Measurements from ENCODE around the gene EXOC6.
"Not testable (repeated sequence)": the region's sequence is repeated elsewhere in the genome, so short reads cannot be mapped to it uniquely, and the experiment has no call there.

Gene EXOC6

DNA sequence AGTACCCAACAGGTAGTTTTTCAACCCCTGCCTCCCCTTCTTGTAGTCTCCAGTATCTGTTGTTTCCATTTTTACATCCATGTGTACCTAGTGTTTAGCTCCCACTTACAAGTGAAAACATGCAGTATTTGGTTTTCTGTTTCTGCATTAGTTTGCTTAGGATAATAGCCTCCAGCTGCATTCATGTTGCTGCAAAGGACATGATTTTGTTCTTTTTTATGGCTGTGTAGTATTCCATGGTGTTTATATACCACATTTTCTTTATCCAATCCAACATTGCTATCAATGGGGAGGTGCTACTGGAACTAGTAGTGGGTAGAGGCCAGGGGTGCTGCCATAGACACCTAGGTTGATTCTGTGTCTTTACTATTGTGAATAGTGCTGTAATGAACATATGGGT lies 104.3 kb downstream of the EXOC6 start:
- not testable (repeated sequence) for DNase-seq

DNA sequence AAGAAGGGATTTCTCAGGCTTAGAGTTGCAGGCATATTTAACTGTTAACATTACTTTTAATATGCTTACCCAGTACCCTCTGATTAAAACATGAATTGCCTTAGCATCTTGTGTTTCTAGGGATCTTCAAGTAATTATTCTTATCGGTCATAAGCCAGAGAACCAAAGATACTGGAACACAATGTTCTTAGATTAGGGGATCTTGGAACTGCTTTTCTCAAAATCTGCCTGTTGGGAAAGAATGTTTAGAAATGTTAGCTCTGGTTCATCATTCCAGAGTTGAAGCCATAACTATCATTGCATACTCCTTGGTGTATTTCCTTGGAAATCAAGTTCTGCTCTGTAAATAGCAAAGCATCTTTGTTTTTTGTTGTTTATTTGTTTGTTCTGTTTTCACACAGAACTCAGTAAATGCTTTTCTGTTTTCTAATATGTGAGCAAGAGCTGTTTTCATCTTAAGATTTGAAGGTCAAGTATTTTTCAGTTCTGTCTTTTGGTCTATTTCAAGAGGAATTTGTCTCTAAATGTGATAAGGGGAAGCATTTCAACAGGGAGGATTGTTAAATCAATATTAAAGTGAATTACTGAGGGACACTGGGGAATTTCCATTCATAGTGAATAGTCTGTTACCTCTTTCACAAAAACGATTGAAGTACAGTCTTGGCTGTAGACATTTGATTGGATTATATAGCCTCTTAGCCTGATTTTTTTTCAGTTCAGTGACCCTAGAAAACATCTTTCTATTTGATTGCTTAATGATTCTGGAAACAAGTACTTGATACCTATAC lies 109.1 kb downstream of the EXOC6 start:
- no peak for DNase-seq

DNA sequence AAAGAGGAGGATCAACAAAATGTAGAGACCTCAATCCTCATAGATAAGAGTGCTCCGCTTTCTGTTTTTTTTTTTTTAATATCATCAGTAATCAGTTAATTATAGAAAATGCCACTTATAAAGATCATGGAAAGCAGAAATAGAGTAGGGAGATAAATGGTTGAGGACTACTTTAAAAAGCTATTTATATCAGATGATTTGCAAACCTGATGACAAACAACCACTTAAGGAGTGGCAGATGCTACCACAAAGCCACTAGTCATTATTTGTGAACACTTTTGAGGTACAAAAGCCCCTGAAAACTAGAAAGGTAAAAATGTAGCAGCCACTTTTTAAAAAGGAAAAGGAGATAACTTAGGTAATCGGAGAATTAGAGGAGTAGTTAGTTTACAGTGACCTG lies 113.3 kb downstream of the EXOC6 start:
- no peak for DNase-seq

DNA sequence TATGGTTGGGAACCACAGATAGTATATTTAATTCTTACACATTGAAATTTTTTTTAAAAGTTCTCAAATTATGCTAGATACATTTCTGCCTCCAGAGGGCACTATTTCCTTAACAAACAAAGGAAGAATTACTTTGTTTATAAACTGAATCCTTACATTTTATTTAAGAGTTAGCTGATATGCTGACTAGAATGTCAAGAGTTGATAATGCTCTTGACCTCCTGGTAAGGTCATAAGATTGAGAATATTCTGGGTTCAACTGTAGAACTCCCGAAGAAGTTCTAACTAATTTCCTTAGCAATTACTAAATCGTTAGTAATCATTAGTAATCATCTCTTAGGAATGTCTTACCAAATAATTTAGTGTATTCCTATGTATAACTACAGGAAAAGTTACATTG lies 117.0 kb downstream of the EXOC6 start:
- no peak for DNase-seq

DNA sequence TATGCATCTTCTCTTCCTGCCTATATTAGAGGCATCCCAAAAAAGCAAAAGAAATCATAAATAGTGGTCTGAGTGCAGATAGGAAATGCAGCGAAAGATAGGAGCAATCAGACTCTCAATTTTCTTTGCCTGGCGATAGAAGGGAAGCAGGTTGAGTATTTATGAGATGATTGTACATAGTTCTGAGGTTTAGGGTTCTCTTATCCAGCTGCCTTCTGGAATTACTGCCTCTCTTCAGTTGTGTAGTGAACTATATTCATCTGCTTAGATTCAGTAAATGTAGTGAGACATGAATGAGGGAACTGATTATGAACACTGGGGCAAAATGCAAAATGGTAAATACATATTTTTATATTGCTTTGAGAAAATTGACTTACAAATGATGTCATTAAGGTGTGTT lies 119.3 kb downstream of the EXOC6 start:
- no peak for DNase-seq

DNA sequence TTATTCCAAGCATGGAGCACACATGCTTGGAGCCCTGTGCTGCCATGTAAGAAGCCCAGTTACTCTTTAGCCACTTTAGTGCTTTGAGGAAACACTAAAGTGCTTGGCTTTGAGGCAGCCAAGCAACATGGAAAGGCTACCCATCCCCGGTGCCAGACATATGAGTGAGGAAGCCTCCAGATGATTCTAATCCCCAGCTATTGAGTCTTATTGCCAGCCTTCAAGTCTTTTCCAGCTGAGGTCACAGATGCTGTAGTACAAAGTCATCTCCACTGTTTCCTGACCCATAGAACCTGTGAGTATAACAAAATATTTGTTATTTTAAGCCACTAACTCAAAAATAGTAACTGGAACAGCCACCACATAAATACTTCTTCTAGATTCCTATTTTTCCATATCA lies 120.8 kb downstream of the EXOC6 start:
- no peak for DNase-seq

DNA sequence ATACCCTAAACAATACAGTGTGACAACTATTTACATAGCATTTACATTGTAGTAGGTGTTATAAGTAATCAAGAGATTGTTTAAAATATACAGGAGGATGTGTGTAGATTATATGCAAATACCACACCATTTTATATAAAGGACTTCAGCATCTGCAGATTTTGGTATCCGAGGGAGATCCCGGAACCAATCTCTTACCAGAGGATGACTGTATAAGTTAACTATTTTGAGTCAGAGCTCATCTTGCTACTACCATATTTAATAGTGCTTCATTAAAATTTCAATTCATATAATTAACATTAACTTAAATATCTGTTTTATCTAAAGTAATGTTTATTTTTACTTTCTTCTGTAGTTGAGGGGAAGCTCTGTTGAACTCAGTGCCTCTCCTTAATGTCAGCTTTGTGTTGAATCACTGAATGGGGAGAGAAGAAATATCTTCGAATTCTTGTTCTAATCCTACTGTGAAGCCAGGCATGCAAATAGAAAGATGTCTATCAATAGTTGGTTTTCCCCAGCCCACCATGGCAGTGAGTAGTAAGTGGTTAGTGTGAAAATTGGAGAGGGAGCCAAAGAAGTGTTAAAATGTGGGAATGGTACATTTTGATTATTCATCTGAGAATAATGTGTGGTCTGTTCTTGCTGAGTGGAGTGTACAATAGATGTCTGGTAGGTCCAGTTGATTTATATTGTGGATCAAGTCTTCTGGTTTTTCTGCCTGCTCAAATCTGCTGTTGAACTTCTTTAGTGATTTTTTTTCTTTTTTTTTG lies 122.2 kb downstream of the EXOC6 start:
- no peak for DNase-seq

DNA sequence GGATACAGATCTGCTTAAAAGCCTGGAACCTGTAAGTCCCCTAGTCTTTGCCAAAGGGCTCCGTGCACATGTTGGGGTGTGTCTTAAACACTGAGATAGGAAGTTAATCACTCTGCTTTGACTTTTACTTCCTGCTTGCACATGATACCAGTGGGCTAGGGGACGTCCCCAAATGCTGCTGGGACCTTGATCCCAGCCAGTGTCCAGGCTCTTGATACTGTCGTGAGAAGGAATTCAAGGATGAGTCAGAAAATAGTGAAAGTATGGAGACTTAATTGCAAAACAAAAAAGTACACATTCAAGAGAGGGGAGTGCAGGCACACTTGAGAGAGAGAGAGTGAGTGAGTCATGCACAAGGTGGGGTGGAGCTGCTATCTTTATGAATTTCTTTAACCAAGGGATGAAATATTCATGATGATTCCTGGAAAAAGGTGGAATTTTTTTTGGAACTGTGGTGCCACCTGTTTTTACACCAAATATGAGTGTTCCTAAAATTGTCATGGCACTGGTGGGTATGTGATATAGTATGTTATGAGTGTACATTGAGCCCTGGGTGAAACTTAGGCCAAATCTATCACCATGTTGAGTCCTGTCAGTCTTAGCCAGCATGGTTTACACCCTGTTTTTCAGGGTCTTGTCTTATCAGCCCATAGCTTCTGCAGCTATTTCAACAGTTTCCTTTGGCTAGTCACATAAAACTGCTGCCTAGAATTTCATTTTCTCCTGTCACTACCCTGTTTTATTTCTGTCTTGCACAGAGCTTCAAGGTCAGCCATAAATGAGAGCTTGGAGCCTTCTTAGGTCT lies 123.9 kb downstream of the EXOC6 start:
- no peak for DNase-seq

DNA sequence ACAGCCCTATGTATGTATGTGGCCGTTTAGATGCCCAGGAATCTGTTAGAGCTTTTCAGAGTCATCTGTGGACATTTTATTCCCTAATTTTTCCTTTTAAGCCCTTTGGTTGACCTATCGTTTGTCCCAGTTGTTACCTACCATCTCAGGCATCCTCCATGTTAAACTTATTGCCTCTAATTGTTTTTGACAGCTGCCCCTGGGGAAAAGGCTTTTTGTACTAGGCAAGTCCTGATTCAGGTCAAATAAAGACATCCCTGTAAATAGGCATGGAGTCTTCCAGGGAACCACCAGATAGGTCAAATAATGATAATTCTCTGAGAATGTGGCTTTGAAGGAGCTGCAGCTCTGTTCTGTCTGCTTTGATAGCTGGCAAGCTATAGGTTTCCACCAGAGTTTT lies 124.6 kb downstream of the EXOC6 start:
- DNase-seq, result no peak

DNA sequence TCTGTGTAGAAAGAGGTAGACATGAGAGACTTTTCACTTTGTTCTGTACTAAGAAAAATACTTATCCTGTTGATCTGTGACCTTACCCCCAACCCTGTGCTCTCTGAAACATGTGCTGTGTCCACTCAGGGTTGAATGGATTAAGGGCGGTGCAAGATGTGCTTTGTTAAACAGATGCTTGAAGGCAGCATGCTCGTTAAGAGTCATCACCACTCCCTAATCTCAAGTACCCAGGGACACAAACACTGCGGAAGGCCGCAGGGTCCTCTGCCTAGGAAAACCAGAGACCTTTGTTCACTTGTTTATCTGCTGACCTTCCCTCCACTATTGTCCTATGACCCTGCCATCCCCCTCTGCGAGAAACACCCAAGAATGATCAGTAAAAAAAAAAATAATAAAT lies 128.0 kb downstream of the EXOC6 start:
- DNase-seq, result not testable (repeated sequence)

DNA sequence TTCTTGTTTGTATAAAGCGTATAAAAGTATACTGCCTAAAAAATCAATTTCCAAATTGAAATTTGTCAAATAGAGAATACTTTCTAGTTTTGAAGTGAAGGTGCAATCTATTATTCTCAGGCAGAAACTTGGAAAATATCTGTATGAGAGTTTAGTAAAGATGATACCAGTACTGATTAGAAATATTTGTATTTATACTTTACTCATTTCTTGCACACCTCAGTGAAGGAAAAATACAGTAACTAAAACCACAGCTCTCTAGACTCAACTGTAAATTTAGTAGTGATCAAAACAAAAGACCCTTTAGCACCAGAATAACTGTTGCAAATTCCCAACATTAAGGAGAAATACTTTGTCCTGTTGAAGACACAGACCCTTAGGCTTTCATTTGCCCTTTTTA lies 140.9 kb downstream of the EXOC6 start:
- DNase-seq, result no peak

DNA sequence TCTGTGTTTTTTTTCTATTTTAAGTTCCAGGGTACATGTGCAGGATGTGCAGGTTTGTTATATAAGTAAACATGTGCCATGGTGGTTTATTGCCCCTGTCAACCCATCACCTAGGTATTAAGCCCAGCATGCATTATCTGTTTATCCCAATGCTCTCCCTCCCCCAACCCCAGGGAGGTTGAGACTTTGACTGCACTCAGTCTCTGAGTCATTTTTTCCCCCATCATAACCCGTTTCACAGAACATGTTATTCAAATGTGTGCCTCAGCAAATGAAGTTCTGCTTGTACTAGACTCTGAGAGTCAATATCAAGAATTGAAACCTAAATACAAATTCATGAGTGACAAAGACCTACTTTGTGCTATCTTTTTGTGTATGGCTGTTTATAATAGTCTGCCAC lies 142.3 kb downstream of the EXOC6 start:
- DNase-seq, result no peak

DNA sequence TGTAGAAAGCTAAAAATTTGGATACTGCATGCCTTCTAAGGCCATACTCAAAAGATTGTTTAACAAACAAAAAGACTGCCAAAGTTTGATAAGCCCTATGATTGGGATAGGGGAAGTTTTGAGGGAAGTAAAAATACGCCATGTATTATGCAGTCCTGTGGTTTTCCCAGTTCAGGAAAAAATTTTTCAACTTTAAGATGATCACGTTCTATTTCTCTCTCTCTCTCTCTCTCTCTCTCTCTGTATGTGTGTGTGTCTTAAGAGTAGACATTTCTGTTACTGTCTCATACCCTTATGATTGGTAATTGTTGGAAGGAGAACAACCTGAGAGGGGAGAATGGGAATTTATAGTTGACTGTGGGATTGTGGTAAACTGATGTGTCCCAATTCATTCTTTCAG lies 143.2 kb downstream of the EXOC6 start:
- no peak for DNase-seq

DNA sequence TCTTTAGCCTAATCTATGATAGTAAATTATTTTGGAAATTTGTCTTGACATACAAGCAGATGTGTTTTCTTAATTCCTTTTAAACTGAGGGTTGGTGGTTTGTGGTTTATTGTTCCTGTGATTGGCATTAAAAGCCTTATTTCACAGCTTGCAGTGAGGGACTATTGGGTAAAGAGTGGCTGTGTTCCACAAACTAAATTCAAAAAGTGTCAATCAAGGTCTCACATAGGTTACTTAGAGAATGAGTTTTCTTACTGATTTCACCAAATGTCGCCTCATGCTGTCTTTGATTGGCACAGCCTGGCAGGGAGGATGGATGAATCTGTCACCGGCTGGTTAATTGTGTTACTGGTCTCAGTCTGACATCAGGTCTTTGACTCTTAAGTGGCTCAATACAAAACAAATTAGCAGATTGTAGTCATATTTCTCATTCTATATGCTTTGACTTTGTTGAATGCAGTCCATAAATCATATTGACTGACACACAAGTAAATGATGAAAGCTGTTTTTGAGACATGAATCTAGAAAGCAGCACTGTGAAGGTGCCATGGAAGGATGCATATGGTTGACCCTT lies 145.5 kb downstream of the EXOC6 start:
- no peak for DNase-seq

DNA sequence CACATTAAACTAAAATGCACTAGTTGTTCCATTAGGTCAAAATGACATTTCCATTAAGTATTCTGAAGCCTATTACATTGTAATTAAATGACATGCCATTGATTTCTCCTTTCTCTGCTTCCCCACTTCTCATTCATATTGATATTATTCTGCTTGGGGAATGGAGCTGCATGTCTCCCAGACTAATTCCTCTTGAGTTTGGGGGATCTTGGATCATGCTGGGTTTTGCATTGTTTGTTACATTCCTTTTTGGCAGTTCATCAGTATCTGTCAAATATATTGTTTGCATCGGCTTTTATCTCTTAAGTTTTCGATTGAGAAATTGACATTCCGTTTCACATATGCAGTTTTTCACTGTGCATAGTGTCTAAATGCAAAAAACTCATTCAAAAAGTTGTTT lies 147.2 kb downstream of the EXOC6 start:
- DNase-seq, result no peak

DNA sequence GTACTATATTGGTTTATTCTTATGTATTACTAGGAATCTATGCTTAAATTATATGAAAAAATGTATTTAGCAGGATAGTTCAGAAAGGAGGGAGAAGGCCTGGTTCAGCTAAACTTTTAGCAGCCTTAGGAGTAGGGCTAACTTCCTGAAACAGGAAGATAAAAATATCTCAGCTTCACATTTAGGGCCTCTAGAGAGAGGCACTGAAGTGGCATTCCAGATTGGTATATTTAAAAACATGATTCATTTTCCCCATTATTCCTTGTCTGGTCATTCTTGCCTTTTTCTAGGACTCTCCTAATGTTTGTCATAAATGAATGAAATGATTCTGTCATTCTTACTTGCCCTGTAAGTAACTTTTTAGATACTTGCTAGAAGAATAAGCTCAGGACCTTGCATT lies 149.3 kb downstream of the EXOC6 start:
- DNase-seq, result no peak

DNA sequence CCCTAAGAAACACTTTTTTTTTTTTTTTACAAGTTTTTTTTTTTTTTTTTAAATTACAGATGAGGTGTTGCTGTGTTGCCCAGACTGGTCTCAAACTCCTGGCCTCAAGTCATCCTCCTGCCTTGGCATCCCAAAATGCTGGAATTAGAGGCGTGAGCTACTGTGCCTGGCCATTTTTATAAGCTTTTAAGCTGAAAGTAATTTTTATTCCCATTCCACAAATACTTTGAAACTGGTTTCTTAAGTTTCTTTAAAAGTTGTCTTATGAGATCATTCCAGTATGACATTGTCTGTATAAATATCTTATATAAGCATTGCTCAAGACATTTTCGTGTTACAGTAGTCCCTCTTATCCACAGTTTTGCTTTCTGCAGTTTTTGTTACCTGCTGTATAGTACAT lies 150.9 kb downstream of the EXOC6 start:
- DNase-seq, result no peak

DNA sequence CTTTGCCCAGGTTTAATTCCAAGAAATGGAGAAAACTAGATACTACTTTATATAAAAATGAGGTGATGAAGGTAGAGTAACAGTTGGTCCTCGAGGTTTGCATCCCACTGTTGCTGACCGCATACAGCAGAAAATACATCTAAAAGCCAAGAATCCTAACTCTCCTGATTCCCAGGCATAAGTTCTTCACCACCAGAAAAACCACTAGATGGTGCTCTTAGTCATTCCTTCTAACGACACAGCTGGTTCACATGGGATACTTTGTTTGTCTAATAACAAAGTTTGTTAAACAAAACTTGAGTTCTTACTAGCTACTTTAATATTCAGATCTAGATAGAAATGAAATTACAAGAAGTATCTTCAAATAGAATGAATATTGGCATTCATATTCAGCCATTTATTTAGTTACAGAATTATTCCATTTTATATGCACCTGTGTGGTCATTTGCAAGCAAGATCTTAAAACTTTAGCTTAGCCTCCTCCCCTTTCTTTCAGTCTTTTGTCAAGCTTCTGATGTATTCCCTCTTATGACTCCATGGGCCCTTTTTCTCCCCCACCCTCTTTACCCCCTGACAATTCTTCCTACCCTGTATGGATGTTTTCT lies 158.2 kb downstream of the EXOC6 start:
- DNase-seq, result no peak

DNA sequence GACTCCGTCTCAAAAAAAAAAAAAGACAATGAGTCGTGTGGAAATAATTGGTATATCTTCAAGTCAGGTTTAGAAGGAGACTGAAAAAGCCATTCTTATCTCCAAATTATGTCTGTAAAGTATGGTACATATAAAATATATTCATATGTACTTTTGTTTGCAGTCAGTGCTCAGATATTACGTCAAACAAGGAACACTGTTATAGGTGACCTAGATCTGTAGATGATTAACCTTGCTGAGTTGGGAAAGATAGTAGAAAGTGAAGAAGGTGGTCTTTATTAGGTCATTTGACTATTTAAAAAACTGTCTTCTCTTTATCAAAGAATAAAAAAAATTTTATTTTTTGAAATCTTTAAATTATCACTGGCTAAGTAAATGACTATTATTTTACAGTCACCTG lies 167.4 kb downstream of the EXOC6 start:
- no peak for DNase-seq

DNA sequence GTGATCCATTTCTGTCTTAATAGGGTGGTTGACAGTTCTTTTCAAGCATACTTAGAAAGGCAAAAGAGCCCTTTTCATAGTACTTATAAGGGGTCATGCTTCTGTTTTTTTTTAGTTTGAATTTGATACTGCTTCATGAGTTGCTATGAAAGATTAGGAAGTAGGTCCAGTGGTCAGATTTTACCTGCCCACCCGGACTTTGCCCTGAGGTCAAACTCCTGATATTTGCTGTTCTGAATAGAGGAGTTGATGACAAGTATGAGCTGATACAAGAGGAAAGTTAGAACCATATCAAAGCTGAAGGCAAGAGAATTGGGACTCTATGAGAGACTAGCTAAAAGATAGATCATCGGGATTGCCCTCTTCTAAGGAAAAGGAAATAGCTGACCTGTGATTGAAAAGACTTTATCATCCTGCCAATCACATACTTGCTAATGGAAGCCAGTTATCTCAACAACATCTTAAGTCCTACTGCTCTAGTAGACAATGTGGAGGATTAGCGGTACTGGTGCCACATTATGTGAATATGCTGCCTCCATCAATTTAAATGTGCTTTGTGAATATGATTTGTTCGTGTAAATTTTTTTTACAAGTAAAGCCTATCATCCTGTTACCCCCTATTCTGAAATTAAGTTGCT lies 174.8 kb downstream of the EXOC6 start:
- no peak for DNase-seq

DNA sequence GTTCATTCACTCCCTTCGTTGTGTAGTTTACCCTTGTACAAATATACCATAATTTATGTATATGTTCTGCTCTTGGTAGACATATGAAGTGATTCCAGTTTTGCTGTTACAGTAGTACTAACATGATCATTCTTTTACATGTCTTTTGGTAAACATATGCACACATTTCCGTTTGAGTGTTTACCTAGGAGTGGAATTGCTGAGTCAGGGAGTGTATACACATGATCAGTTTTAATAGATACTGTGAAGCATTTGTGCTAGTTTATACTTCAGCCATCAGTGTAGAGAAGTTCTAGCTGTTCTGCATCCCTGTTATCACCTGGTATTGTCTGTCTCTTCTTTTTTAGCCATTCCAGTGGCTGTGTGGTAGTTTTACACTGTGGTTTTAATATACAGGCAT lies 177.8 kb downstream of the EXOC6 start:
- no peak for DNase-seq

DNA sequence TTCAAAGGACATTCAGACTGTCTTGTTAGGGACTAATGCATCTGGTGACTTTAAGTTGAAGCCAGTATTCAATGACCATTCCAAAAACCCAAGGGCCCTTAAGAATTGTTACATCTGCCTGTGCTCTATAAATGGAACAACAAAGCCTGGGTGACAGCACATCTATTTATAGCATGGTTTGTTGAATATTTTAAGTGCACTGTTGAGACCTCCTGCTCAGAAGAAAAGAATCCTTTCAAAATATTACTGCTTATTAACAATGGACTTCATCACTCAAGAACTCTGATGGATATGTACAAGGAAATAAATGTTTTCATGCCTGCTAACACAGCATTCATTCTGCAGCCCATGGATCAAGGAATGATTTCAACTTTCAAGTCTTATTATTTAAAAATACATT lies 179.2 kb downstream of the EXOC6 start:
- DNase-seq, result no peak

DNA sequence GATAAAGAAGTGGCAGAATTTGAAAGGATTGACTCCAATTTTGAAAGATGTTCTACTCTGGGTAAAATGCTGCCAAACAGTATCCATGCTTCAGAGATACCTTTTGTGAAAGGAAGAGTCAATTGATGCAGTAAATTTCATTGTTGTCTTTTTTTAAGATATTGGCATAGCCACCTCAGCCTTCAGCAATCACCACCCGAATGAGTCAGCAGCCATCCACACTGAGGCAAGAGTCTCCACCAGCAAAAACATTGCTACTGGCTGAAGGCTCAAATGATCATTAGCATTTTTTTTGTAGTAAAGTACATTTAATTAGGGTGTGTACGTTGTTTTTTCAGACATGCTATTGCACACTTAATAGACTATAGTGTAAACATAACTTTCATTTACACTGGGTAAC lies 180.6 kb downstream of the EXOC6 start:
- DNase-seq, result no peak
